HCT116 (cell line): ENCODE measurements around the gene TOX2. TPM values are rescaled to one million over a fixed set of nuclear protein-coding genes. Genes with fewer than 3 reads are reported as not detected.

Source experiments
- ATAC-seq: fragments of 200-7000 bp; cut with Tn5 transposase; 2 replicates; pipeline ENCODE4 v1.9.1; 2020; ENCODE audit warnings: mild to moderate bottlenecking, moderate library complexity
- BruUV-seq: library from RNA; stranded (reverse); fragments of 400-500 nt; replicated peaks from 2 replicates; lab custom pipeline; 2021; lab: Mats Ljungman, UMichigan
- CTCF ChIA-PET: fragments of 300-600 bp; sonication (Branson Sonifier 250); formaldehyde crosslinking; loops from one replicate; lab custom pipeline; 2021; ENCODE audit warnings: antibody characterized with exemption; lab: Charles Lee
- POLR2A ChIA-PET: fragments of 300-600, 350-600 bp; sonication (Branson Sonifier 250); formaldehyde crosslinking; loops from one replicate; lab custom pipeline; 2021; ENCODE audit warnings: antibody characterized with exemption; lab: Charles Lee
- RAD21 ChIA-PET, 2 experiments: fragments of 300-600 bp; sonication (Branson Sonifier 250); formaldehyde crosslinking; loops; one replicate each; lab custom pipeline; 2023; ENCODE audit warnings: low total read pairs in 2 of 2; ENCODE audit not compliant: uncharacterized antibody in 2 of 2, unreplicated experiment in 2 of 2, low non-redundant PET in 1 of 2; lab: Charles Lee
- DNase-seq: peaks from one replicate; pipeline ENCODE4 v3.0.0-alpha.2; 2010; ENCODE audit warnings: low read depth, low spot score
- H2AFZ ChIP-seq: fragments of 200-600 bp; shearing (Covaris generic), sonication (generic); 2 replicates; pipeline ENCODE4 v1.6.1; 2017; ENCODE audit warnings: low read depth, mixed run types, mixed read lengths, antibody characterized with exemption, low read length; ENCODE audit not compliant: poor library complexity, severe bottlenecking
- H3K27ac ChIP-seq: 2 replicates; pipeline ENCODE4 v1.5.1; 2012; ENCODE audit warnings: low read depth, low read length
- H3K27me3 ChIP-seq: fragments of 200-600 bp; sonication (generic); 2 replicates; pipeline ENCODE4 v1.6.1; 2016; ENCODE audit warnings: mixed run types, low read length, mixed read lengths; ENCODE audit not compliant: insufficient read depth
- H3K36me3 ChIP-seq, 2 experiments: fragments of 200-500 bp in 1 of 2; fragments of 200-600 bp in 1 of 2; sonication (Bioruptor generic) in 1 of 2; sonication (generic) in 1 of 2; 2 replicates each; pipeline versions ENCODE4 v1.5.1 to v1.6.1; 2014 to 2016; ENCODE audit warnings: low read length in 2 of 2, inconsistent platforms in 1 of 2, mixed read lengths in 1 of 2, mixed run types in 1 of 2; ENCODE audit not compliant: insufficient read depth in 2 of 2, control insufficient read depth in 1 of 2
- H3K4me1 ChIP-seq, 2 experiments: fragments of 200-600 bp in 1 of 2; sonication (generic) in 1 of 2; 2 replicates each; pipeline versions ENCODE4 v1.5.1 to v1.6.1; 2012 to 2017; ENCODE audit warnings: low read length in 2 of 2, inconsistent platforms in 1 of 2, mild to moderate bottlenecking in 1 of 2, mixed read lengths in 1 of 2, mixed run types in 1 of 2, moderate library complexity in 1 of 2; ENCODE audit not compliant: insufficient read depth in 2 of 2, control insufficient read depth in 1 of 2
- H3K4me2 ChIP-seq: fragments of 200-600 bp; sonication (generic); 2 replicates; pipeline ENCODE4 v1.6.1; 2017; ENCODE audit warnings: mixed run types, low read length, mixed read lengths
- H3K4me3 ChIP-seq, 2 experiments: fragments of 200-600 bp in 1 of 2; sonication (generic) in 1 of 2; replicated peaks in 1 of 2; 2 replicates each; pipeline ENCODE4 v1.5.1; 2011 to 2016; ENCODE audit warnings: low read length in 2 of 2, control low read depth in 1 of 2, low read depth in 1 of 2, mild to moderate bottlenecking in 1 of 2, mixed read lengths in 1 of 2, mixed run types in 1 of 2
- H3K79me2 ChIP-seq: fragments of 200-600 bp; sonication (generic); 2 replicates; pipeline ENCODE4 v1.6.1; 2017; ENCODE audit warnings: mild to moderate bottlenecking, mixed run types, low read length, moderate library complexity, mixed read lengths; ENCODE audit not compliant: insufficient read depth
- H3K9ac ChIP-seq: fragments of 200-600 bp; sonication (generic); 2 replicates; pipeline ENCODE4 v1.6.1; 2016; ENCODE audit warnings: low read length, mixed read lengths
- H3K9me2 ChIP-seq: fragments of 200-600 bp; sonication (generic), shearing (Covaris generic); 2 replicates; pipeline ENCODE4 v1.6.1; 2017; ENCODE audit warnings: mixed run types, mild to moderate bottlenecking, moderate library complexity; ENCODE audit not compliant: insufficient read depth
- H3K9me3 ChIP-seq, 2 experiments: fragments of 200-500 bp in 1 of 2; fragments of 200-600 bp in 1 of 2; sonication (Bioruptor generic) in 1 of 2; sonication (generic) in 1 of 2; 2 replicates each; pipeline ENCODE4 v1.6.1; 2014 to 2017; ENCODE audit warnings: low read length in 2 of 2, mixed read lengths in 2 of 2, inconsistent platforms in 1 of 2, low read depth in 1 of 2, mild to moderate bottlenecking in 1 of 2, mixed run types in 1 of 2, moderate library complexity in 1 of 2; ENCODE audit not compliant: control insufficient read depth in 1 of 2, insufficient read depth in 1 of 2
- H4K20me1 ChIP-seq: fragments of 200-600 bp; sonication (generic), shearing (Covaris generic); 2 replicates; pipeline ENCODE4 v1.6.1; 2017; ENCODE audit warnings: mixed run types, mild to moderate bottlenecking, moderate library complexity; ENCODE audit not compliant: insufficient read depth
- ATF3 ChIP-seq: IDR thresholded peaks from 2 replicates; pipeline ENCODE4 v1.6.1; 2012
- CBX3 ChIP-seq: IDR thresholded peaks from 2 replicates; pipeline ENCODE4 v1.6.1; 2012; ENCODE audit warnings: low read depth
- CEBPB ChIP-seq: IDR thresholded peaks from 2 replicates; pipeline ENCODE4 v1.6.1; 2012; ENCODE audit warnings: low read depth
- CTCF ChIP-seq, 3 experiments: fragments of 200-600 bp in 1 of 3; sonication (generic) in 1 of 3; IDR thresholded peaks in 2 of 3; conservative IDR thresholded peaks in 1 of 3; 2 replicates each; pipeline ENCODE4 v1.5.1; 2012 to 2017; ENCODE audit warnings: low read depth in 2 of 3, low read length in 2 of 3, antibody characterized with exemption in 1 of 3, borderline replicate concordance in 1 of 3, control low read depth in 1 of 3, mild to moderate bottlenecking in 1 of 3, mixed read lengths in 1 of 3, mixed run types in 1 of 3, moderate library complexity in 1 of 3; ENCODE audit not compliant: insufficient read depth in 1 of 3
- ELF1 ChIP-seq: IDR thresholded peaks from 2 replicates; pipeline ENCODE4 v1.6.1; 2012; ENCODE audit warnings: low read depth, borderline replicate concordance
- EZH2 ChIP-seq: fragments of 200-600 bp; sonication (generic); IDR thresholded peaks from 2 replicates; pipeline ENCODE4 v1.6.1; 2017; ENCODE audit warnings: antibody characterized with exemption, mixed run types
- EZH2phosphoT487 ChIP-seq: fragments of 200-600 bp; IDR thresholded peaks from 2 replicates; pipeline ENCODE4 v1.6.1; 2018; ENCODE audit warnings: antibody characterized with exemption, borderline replicate concordance
- FOSL1 ChIP-seq: IDR thresholded peaks from 2 replicates; pipeline ENCODE4 v1.6.1; 2012; ENCODE audit warnings: low read depth
- JUND ChIP-seq: IDR thresholded peaks from 2 replicates; pipeline ENCODE4 v1.6.1; 2012
- MAX ChIP-seq: IDR thresholded peaks from 2 replicates; pipeline ENCODE4 v1.6.1; 2012
- POLR2A ChIP-seq: IDR thresholded peaks from 2 replicates; pipeline ENCODE4 v1.7.0; 2011; ENCODE audit warnings: borderline replicate concordance; ENCODE audit not compliant: insufficient read depth, insufficient read length; ENCODE audit errors: extremely low read depth
- POLR2AphosphoS5 ChIP-seq: IDR thresholded peaks from 2 replicates; pipeline ENCODE4 v1.6.1; 2011; ENCODE audit warnings: mild to moderate bottlenecking, low read depth, low read length, moderate library complexity
- RAD21 ChIP-seq: IDR thresholded peaks from 2 replicates; pipeline ENCODE4 v1.6.1; 2012; ENCODE audit warnings: low read depth, mild to moderate bottlenecking
- SIN3A ChIP-seq: IDR thresholded peaks from 2 replicates; pipeline ENCODE4 v1.6.1; 2012; ENCODE audit warnings: low read depth
- SP1 ChIP-seq: IDR thresholded peaks from 2 replicates; pipeline ENCODE4 v1.6.1; 2012; ENCODE audit warnings: low read depth
- YY1 ChIP-seq: IDR thresholded peaks from 2 replicates; pipeline ENCODE4 v1.6.1; 2011; ENCODE audit warnings: low read length, low read depth, moderate library complexity, mild to moderate bottlenecking; ENCODE audit not compliant: insufficient replicate concordance; ENCODE audit errors: extremely low read depth
- ZFX ChIP-seq: fragments of 450-650 bp; IDR thresholded peaks from 2 replicates; pipeline ENCODE4 v1.6.1; 2017
- ZNF274 ChIP-seq: fragments of 200-500 bp; sonication (Bioruptor generic); IDR thresholded peaks from 2 replicates; pipeline ENCODE4 v1.6.1; 2014; ENCODE audit warnings: mild to moderate bottlenecking, low read depth, low read length, inconsistent platforms
- intact Hi-C: fragments of 100-400 bp; cut with micrococcal nuclease; formaldehyde crosslinking; loops from 2 replicates; pipeline ENCODE4 v1.10.0; 2022
- total RNA-seq: library from RNA; stranded (reverse); gene quantifications from one replicate; pipeline ENCODE4 v1.2.1, GENCODE V29; 2021; ENCODE audit not compliant: unreplicated experiment

Gene TOX2
- total RNA-seq, 1 experiment from 2014 or later, result 39.6 TPM

- no peak overlapping the region for H3K9ac ChIP-seq
- H3K4me2 ChIP-seq, result no peak overlapping the region
- H4K20me1 ChIP-seq, result no peaks in the 10 kb centered on the region
- ChIA-PET POLR2A (interaction anchor here (0.8 to 1.0 kb wide), 2 partner anchors 11 to 13 kb away, joined by 3 to 4 read pairs; no protein-coding TSS in a partner anchor), CTCF (no interaction called here), RAD21 (no interaction called here)
- no peaks in the 10 kb centered on the region for H3K79me2 ChIP-seq
- no peak for TF ChIP-seq ELF1
- 0 out of 2 replicates have a peak, but pooled peaks have one; percentile 21 for TF ChIP-seq RAD21
- no peaks in the 10 kb centered on the region for H3K27me3 ChIP-seq
- no peaks in the 10 kb centered on the region for H3K9me3 ChIP-seq
- no peak overlapping the region for H3K4me3 ChIP-seq
- DNase-seq, result no peak
- no peak for ATAC-seq
- no peak overlapping the region for H3K27ac ChIP-seq
- no peaks in the 10 kb centered on the region for H3K9me2 ChIP-seq
- intact Hi-C loops, result no loop called here
- no peak overlapping the region for H2AFZ ChIP-seq
- H3K4me1 ChIP-seq, result peaks cover 0 to 19% of the 10 kb centered on the region in 2 experiments; a peak in 2 of 4 replicates
- no TSS peak for BruUV-seq
- H3K36me3 ChIP-seq, result no peaks in the 10 kb centered on the region
Measured at GRCh38 chr20:43985608-43986316, 71.1 kb downstream of the TOX2 start.

- Histone ChIP-seq H3K9ac (no peak overlapping the region), H3K79me2 (no peaks in the 10 kb centered on the region), H2AFZ (no peak overlapping the region), H4K20me1 (no peaks in the 10 kb centered on the region), H3K27ac (no peak overlapping the region), H3K4me3 (no peak overlapping the region), H3K36me3 (no peaks in the 10 kb centered on the region), H3K27me3 (no peaks in the 10 kb centered on the region), H3K4me1 (peaks cover 0 to 14% of the 10 kb centered on the region in 2 experiments; a peak in 2 of 4 replicates), H3K9me2 (no peaks in the 10 kb centered on the region), H3K9me3 (no peaks in the 10 kb centered on the region), H3K4me2 (no peak overlapping the region)
- RAD21 ChIA-PET, result no interaction called here
- POLR2A ChIA-PET, result no interaction called here
- CTCF ChIA-PET, result no interaction called here
- intact Hi-C loops, result no loop called here
- BruUV-seq, result no TSS peak
- DNase-seq (no peak), ATAC-seq (no peak)
- no peak for TF ChIP-seq YY1
- no peak for TF ChIP-seq SP1
- no peak for TF ChIP-seq CBX3
- no peak for TF ChIP-seq CTCF (IDR thresholded peaks at IDR 0.05 in 2 of 3, conservative IDR thresholded peaks at IDR 0.05 in 1 of 3; ENCODE audit: borderline replicate concordance in 1 of 3, insufficient read depth in 1 of 3, low read depth in 2 of 3, low read length in 2 of 3)
- TF ChIP-seq EZH2, result no peak
- no peak for TF ChIP-seq CEBPB
- TF ChIP-seq FOSL1, result no peak
- no peak for TF ChIP-seq ZFX
- no peak for TF ChIP-seq RAD21
- no peak for TF ChIP-seq SIN3A
- TF ChIP-seq EZH2phosphoT487, result no peak
- TF ChIP-seq POLR2A, result no peak
- no peak for TF ChIP-seq POLR2AphosphoS5
- no peak for TF ChIP-seq JUND
- TF ChIP-seq ATF3, result no peak
- TF ChIP-seq MAX, result no peak
- no peak for TF ChIP-seq ZNF274
Measured at GRCh38 chr20:43987018-43987417, 72.4 kb downstream of the TOX2 start.
